Spleen (tissue), 7 donors: Measurements from ENCODE around the gene ALK.

ENCODE experiments used
- POLR2AphosphoS5 ChIP-seq, 3 donors: sonication (generic); formaldehyde crosslinking; IDR thresholded peaks; one replicate each; pipeline ENCODE4 v1.5.1; 2017; ENCODE audit warnings: antibody characterized with exemption in 3 of 3
- TF ChIP-seq, protein P1 (sequence below), 11 experiments: fragments of 200-600 bp in 7 of 11; fragments of 450-650 bp in 4 of 11; sonication (generic) in 4 of 11; IDR thresholded peaks in 8 of 11; conservative IDR thresholded peaks in 3 of 11; 1 replicate in 7 of 11; 2 replicates in 4 of 11; pipeline versions ENCODE4 v1.4.0 to v1.8.0; 2016 to 2021; ENCODE audit warnings: antibody characterized with exemption in 11 of 11, inconsistent platforms in 4 of 11, mild to moderate bottlenecking in 1 of 11
- donor health status: DM: no; HTN: no; CAD: no; lungs with moderate emphysema.
- donor health status: DM: no; HTN: no; CAD: no.
- donor health status: DM: no; HTN: no; CAD: no.

- no peak for TF ChIP-seq POLR2AphosphoS5 (IDR thresholded peaks at IDR 0.05)
- TF ChIP-seq, protein P1, sequence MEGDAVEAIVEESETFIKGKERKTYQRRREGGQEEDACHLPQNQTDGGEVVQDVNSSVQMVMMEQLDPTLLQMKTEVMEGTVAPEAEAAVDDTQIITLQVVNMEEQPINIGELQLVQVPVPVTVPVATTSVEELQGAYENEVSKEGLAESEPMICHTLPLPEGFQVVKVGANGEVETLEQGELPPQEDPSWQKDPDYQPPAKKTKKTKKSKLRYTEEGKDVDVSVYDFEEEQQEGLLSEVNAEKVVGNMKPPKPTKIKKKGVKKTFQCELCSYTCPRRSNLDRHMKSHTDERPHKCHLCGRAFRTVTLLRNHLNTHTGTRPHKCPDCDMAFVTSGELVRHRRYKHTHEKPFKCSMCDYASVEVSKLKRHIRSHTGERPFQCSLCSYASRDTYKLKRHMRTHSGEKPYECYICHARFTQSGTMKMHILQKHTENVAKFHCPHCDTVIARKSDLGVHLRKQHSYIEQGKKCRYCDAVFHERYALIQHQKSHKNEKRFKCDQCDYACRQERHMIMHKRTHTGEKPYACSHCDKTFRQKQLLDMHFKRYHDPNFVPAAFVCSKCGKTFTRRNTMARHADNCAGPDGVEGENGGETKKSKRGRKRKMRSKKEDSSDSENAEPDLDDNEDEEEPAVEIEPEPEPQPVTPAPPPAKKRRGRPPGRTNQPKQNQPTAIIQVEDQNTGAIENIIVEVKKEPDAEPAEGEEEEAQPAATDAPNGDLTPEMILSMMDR (IDR thresholded peaks at IDR 0.05 in 8 of 11, conservative IDR thresholded peaks at IDR 0.05 in 3 of 11) = no peak
Measured at GRCh38 chr2:29276151-29276550, 645.2 kb downstream of the ALK start.
